ENCODE data around the gene BICDL1. TPM values are rescaled to one million over a fixed set of nuclear protein-coding genes. Genes with fewer than 3 reads are reported as not detected.

BICDL1 gene
- total RNA-seq, 1 experiment from 2014 or later: 22.2 TPM

DNA sequence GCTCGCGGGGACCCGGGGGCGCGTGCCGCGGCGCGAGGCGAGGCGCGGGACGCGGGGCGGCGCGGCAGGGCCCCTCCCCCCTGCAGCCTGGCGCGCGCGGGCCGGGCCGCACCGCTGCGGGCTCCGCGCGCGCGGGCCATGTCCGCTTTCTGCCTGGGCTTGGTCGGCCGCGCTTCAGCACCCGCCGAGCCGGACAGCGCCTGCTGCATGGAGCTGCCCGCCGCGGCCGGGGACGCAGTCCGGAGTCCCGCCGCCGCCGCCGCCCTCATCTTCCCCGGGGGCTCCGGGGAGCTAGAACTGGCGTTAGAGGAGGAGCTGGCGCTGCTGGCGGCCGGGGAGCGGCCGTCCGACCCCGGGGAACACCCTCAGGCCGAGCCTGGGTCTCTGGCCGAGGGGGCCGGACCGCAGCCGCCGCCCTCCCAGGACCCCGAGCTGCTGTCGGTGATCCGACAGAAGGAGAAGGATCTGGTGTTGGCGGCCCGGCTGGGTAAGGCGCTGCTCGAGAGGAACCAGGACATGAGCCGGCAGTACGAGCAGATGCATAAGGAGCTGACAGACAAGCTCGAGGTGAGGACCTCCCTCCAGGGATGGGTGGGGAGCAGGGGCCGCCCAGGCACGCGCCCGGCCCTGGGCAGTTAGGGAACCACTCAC, 820 bp downstream of the BICDL1 start:
- Histone ChIP-seq H3K36me3 (ENCODE audit: control insufficient read depth, insufficient read depth, low read length) (no peaks in the 10 kb centered on the region), H3K4me1 (ENCODE audit: control insufficient read depth, insufficient read depth, low read length) (peaks cover 11% of the 10 kb centered on the region), H3K27me3 (ENCODE audit: control insufficient read depth, insufficient read depth, low read length) (peaks cover 3% of the 10 kb centered on the region; the same call in 1 of the 2 replicates), H3K9me3 (ENCODE audit: control insufficient read depth, insufficient read depth, low read depth, low read length) (no peaks in the 10 kb centered on the region), H3K27ac (ENCODE audit: low read length) (no peak overlapping the region), H3K4me3 (ENCODE audit: low read depth in 2 of 2, low read length in 2 of 2) (peak overlapping the region; percentile 60 to 61)
- CTCF ChIA-PET: interaction anchor here (0.5 to 1.0 kb wide), 2 partner anchors 97 to 108 kb away, joined by 3 to 6 read pairs; no protein-coding TSS in a partner anchor
- TF ChIP-seq, protein P1, sequence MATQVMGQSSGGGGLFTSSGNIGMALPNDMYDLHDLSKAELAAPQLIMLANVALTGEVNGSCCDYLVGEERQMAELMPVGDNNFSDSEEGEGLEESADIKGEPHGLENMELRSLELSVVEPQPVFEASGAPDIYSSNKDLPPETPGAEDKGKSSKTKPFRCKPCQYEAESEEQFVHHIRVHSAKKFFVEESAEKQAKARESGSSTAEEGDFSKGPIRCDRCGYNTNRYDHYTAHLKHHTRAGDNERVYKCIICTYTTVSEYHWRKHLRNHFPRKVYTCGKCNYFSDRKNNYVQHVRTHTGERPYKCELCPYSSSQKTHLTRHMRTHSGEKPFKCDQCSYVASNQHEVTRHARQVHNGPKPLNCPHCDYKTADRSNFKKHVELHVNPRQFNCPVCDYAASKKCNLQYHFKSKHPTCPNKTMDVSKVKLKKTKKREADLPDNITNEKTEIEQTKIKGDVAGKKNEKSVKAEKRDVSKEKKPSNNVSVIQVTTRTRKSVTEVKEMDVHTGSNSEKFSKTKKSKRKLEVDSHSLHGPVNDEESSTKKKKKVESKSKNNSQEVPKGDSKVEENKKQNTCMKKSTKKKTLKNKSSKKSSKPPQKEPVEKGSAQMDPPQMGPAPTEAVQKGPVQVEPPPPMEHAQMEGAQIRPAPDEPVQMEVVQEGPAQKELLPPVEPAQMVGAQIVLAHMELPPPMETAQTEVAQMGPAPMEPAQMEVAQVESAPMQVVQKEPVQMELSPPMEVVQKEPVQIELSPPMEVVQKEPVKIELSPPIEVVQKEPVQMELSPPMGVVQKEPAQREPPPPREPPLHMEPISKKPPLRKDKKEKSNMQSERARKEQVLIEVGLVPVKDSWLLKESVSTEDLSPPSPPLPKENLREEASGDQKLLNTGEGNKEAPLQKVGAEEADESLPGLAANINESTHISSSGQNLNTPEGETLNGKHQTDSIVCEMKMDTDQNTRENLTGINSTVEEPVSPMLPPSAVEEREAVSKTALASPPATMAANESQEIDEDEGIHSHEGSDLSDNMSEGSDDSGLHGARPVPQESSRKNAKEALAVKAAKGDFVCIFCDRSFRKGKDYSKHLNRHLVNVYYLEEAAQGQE (IDR thresholded peaks at IDR 0.05; ENCODE audit: insufficient read depth in 1 of 2, low read depth in 2 of 2, low read length in 1 of 2): peak; percentile 92 to 96
- TF ChIP-seq, protein P2, sequence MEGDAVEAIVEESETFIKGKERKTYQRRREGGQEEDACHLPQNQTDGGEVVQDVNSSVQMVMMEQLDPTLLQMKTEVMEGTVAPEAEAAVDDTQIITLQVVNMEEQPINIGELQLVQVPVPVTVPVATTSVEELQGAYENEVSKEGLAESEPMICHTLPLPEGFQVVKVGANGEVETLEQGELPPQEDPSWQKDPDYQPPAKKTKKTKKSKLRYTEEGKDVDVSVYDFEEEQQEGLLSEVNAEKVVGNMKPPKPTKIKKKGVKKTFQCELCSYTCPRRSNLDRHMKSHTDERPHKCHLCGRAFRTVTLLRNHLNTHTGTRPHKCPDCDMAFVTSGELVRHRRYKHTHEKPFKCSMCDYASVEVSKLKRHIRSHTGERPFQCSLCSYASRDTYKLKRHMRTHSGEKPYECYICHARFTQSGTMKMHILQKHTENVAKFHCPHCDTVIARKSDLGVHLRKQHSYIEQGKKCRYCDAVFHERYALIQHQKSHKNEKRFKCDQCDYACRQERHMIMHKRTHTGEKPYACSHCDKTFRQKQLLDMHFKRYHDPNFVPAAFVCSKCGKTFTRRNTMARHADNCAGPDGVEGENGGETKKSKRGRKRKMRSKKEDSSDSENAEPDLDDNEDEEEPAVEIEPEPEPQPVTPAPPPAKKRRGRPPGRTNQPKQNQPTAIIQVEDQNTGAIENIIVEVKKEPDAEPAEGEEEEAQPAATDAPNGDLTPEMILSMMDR (IDR thresholded peaks at IDR 0.05): no peak
- TF ChIP-seq POLR2AphosphoS5 (IDR thresholded peaks at IDR 0.05; ENCODE audit: low read depth, low read length): no peak
- TF ChIP-seq SIN3A (IDR thresholded peaks at IDR 0.05; ENCODE audit: borderline replicate concordance, insufficient read depth, low read depth, low read length): peak; percentile 98
- intact Hi-C loops (cut with micrococcal nuclease; ENCODE audit: unreplicated experiment) (loop anchor here (5.0 kb wide), 1 partner anchor 97 kb away; no protein-coding TSS in a partner anchor), in situ Hi-C loops (cut with HindIII; ENCODE audit: low pct_unique_long_range_greater_than_20kb, low sequenced_read_pairs) (no loop called here)
- ATAC-seq (peak; percentile 72), DNase-seq (ENCODE audit: low read depth, low spot score) (no peak)
- POLR2A ChIA-PET: interaction anchor here (0.6 kb wide), 1 partner anchor 90 kb away, joined by 3 read pairs; no protein-coding TSS in a partner anchor
- BruUV-seq (replicated peaks): no TSS peak

DNA sequence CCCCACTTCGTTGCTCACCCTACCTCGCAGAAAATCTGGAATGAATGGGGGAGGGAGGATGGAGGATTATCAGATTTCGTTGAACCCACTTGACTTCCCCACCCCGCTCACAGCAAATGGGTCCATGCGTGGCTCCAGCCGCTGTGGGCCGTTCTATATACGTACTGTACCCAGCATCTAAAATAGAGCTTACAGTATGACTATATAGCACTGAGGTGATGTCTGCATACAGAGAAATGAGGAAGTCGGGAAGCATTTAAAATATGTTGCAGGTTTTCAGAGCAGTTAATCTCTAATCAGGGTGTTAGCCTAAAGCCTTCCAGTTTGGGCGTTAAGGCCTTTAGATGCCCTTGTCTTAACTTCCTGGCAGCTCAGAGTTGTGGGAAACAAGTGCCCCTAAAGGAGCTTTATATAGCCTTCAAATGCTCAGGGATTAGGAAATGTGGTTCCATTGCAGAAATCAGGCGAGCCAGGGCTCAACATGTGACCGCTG, 1.4 kb downstream of the BICDL1 start:
- ATAC-seq: no peak
- CTCF ChIA-PET: interaction anchor here (0.5 kb wide), 1 partner anchor 107 kb away, joined by 6 read pairs; no protein-coding TSS in a partner anchor
- DNase-seq (ENCODE audit: low read depth, low spot score): no peak
- TF ChIP-seq, protein P1 (IDR thresholded peaks at IDR 0.05; ENCODE audit: insufficient read depth in 1 of 2, low read depth in 2 of 2, low read length in 1 of 2): no peak
- TF ChIP-seq, protein P2 (IDR thresholded peaks at IDR 0.05): no peak
- no peak for TF ChIP-seq SIN3A (IDR thresholded peaks at IDR 0.05; ENCODE audit: borderline replicate concordance, insufficient read depth, low read depth, low read length)
- no peak for TF ChIP-seq POLR2AphosphoS5 (IDR thresholded peaks at IDR 0.05; ENCODE audit: low read depth, low read length)
- no peak for TF ChIP-seq TCF7L2 (IDR thresholded peaks at IDR 0.05; ENCODE audit: low read depth, low read length)
- H3K9me3 ChIP-seq (ENCODE audit: control insufficient read depth, insufficient read depth, low read depth, low read length): no peaks in the 10 kb centered on the region
- H3K36me3 ChIP-seq (ENCODE audit: control insufficient read depth, insufficient read depth, low read length): no peaks in the 10 kb centered on the region
- no TSS peak for BruUV-seq (replicated peaks)
- H3K27me3 ChIP-seq (ENCODE audit: control insufficient read depth, insufficient read depth, low read length): peaks cover 3% of the 10 kb centered on the region; the same call in 1 of the 2 replicates
- H3K27ac ChIP-seq (ENCODE audit: low read length): no peak overlapping the region
- in situ Hi-C loops (cut with HindIII; ENCODE audit: low pct_unique_long_range_greater_than_20kb, low sequenced_read_pairs) (no loop called here), intact Hi-C loops (cut with micrococcal nuclease; ENCODE audit: unreplicated experiment) (no loop called here)
- H3K4me1 ChIP-seq (ENCODE audit: control insufficient read depth, insufficient read depth, low read length): peaks cover 11% of the 10 kb centered on the region
- peak overlapping the region; percentile 56 to 61 for H3K4me3 ChIP-seq (ENCODE audit: low read depth in 2 of 2, low read length in 2 of 2)
- POLR2A ChIA-PET: no interaction called here

Data from Panc1 (cell line).